Frontal cortex (tissue), 4 donors: ENCODE results near the gene KRTAP20-1. TPM values are rescaled to one million over a fixed set of nuclear protein-coding genes. Genes with fewer than 3 reads are reported as not detected.

Experiments
- DNase-seq, 2 donors: peaks; one replicate each; pipeline ENCODE4 v3.0.0; 2012; ENCODE audit warnings: low spot score in 2 of 2
- FAIRE-seq: peaks from 2 replicates; lab custom pipeline; 2012; peaks lifted over from hg19 to GRCh38; lab: Jason Lieb, UNC
- small RNA-seq: library from RNA; depleted of rRNA; stranded (forward); fragments of <200 nt; gene quantifications from one replicate; pipeline ENCODE3, GENCODE V24; 2014
- total RNA-seq: library from RNA; depleted of rRNA; stranded (reverse); fragments of >200 nt; gene quantifications from one replicate; pipeline ENCODE4 v1.2.3, GENCODE V29; 2014
- donor health status: control.
- donor health status: control.
- donor health status: control.

Gene KRTAP20-1
- total RNA-seq, 1 donor from 2014 or later, result not detected

DNA sequence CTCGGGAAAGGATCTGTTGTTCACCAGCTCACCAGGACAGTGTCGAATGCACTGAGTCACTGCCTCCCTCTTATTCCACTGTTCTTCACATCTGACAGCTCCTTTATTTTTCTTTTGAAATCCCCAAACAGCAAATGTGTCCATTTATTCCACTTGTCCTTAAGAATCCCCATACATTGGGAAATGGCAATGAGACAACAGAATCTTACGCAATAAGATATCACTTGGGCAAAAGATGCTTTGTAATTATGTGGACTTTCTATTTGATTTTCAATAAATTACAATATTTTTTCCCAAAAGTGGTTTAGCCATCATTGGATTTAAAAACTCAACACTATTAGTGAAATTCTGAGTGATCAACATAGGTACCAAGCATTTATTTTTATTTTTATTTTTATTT, 22.5 kb downstream of the KRTAP20-1 start:
- no peak for FAIRE-seq

DNA sequence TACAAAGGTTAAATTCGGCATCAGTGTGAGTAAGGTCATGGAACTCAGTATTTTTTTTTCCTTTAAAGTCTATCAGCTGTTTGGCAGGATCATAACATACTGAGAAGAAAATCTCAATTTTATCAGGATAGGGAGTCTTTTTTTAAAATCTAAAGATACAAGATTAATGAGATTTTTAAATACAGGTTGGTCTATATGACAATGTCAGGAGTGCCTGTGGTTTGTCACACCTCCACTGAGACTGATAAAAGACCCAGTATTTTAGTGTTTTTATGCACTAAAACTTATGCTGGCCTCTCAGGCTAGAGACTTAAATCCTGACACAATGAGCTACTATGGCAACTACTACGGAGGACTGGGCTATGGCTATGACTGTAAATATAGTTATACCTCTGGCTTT, 26.3 kb downstream of the KRTAP20-1 start, which contains the start of gene KRTAP20-3:
TSS of gene KRTAP20-3 (plus strand) at position 301 of the 400 bp plus-strand sequence.
- FAIRE-seq, result no peak

More for the DNA sequence above, 22.5 kb downstream of the KRTAP20-1 start:
- no peak for DNase-seq

DNA sequence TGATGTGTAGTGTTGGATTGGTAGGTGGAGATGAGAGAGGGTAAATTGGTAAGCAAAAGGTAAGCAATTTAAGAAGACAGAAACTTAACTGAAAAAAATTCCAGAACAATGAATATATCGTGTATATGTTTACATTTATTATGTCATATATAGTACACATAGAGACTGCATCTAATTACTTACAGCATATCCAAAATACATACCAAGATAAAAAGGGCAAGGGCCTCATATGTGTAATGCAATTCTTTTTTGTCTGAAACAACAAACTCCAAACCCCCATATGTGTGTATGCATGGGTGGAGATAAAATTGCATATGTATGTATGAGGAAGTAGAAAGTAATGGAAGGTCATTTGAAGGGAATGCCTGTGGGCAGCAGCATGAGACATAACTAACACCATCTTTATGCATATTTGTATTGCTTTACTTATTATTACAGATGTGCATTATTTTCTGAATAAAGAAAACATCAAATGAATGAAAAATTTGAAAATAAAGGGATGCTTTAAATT, 30.7 kb downstream of the KRTAP20-1 start:
- no peak for DNase-seq
- no peak for FAIRE-seq

More for the DNA sequence above, 26.3 kb downstream of the KRTAP20-1 start, which contains the start of gene KRTAP20-3:
- no peak for DNase-seq

DNA sequence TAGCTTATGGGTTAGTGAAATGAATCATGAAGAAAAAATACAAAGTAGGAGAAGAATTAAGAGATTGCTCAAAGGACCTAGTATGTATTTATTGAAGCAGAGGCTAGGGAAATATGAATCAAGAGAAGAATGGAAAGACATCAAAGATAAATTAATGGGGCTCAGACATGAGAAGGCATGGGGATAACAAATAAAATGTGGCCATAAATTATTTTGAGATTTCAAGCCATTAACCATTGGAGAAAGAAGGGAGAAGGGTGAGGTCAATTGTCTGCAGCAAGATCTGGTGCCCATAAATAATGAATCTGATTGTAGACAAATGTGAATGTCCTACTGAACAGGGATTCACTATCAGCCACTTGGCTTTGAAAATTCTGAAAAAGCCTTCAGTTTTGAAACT, 36.7 kb downstream of the KRTAP20-1 start:
- DNase-seq (no peak), FAIRE-seq (no peak)

Small RNA genes lying within 50 kb of the gene (small RNA-seq; reads per million reads assigned to genes)
- not detected for gene KRTAP20-1
- gene KRTAP20-3, result not detected
- not detected for gene KRTAP20-4
- not detected for gene KRTAP22-1
- gene KRTAP22-2, result not detected

Other genes starting within 250 kb of the KRTAP20-1 start
- not detected for gene KRTAP13-2, start 244.2 kb upstream of the KRTAP20-1 start, total RNA-seq
- not detected for gene KRTAP13-1, start 220.4 kb upstream of the KRTAP20-1 start, total RNA-seq
- not detected for gene KRTAP13-3, start 190.5 kb upstream of the KRTAP20-1 start, total RNA-seq
- gene KRTAP13-4, start 186.2 kb upstream of the KRTAP20-1 start, total RNA-seq, result not detected
- gene KRTAP15-1, start 176.2 kb upstream of the KRTAP20-1 start, total RNA-seq, result not detected
- not detected for gene KRTAP19-1, start 136.1 kb upstream of the KRTAP20-1 start, total RNA-seq
- gene KRTAP19-2, start 129.0 kb upstream of the KRTAP20-1 start, total RNA-seq, result not detected
- gene KRTAP19-3, start 124.4 kb upstream of the KRTAP20-1 start, total RNA-seq, result not detected
- gene KRTAP19-4, start 119.3 kb upstream of the KRTAP20-1 start, total RNA-seq, result not detected
- gene KRTAP19-5, start 114.3 kb upstream of the KRTAP20-1 start, total RNA-seq, result not detected
- not detected for gene KRTAP19-6, start 74.6 kb upstream of the KRTAP20-1 start, total RNA-seq
- gene KRTAP19-7, start 55.1 kb upstream of the KRTAP20-1 start, total RNA-seq, result not detected
- not detected for gene KRTAP22-2, start 26.0 kb upstream of the KRTAP20-1 start, total RNA-seq
- not detected for gene KRTAP6-3, start 24.0 kb upstream of the KRTAP20-1 start, total RNA-seq
- gene KRTAP6-2, start 17.5 kb upstream of the KRTAP20-1 start, total RNA-seq, result not detected
- not detected for gene KRTAP22-1, start 15.3 kb upstream of the KRTAP20-1 start, total RNA-seq
- gene KRTAP6-1, start 2.5 kb upstream of the KRTAP20-1 start, total RNA-seq, result not detected
- gene KRTAP20-4, start 4.2 kb downstream of the KRTAP20-1 start, total RNA-seq, result not detected
- not detected for gene KRTAP20-2, start 18.8 kb downstream of the KRTAP20-1 start, total RNA-seq
- not detected for gene KRTAP20-3, start 26.4 kb downstream of the KRTAP20-1 start, total RNA-seq
- gene KRTAP21-3, start 102.4 kb downstream of the KRTAP20-1 start, total RNA-seq, result not detected
- gene KRTAP21-2, start 130.8 kb downstream of the KRTAP20-1 start, total RNA-seq, result not detected
- not detected for gene KRTAP21-1, start 139.0 kb downstream of the KRTAP20-1 start, total RNA-seq
- not detected for gene KRTAP8-1, start 196.8 kb downstream of the KRTAP20-1 start, total RNA-seq
- not detected for gene KRTAP7-1, start 213.3 kb downstream of the KRTAP20-1 start, total RNA-seq